Measurements from ENCODE around the gene WHRN. TPM values are rescaled to one million over a fixed set of nuclear protein-coding genes. Genes with fewer than 3 reads are reported as not detected.

WHRN gene
- polyA plus RNA-seq, 5 donors = 8.8 to 15.4 (median 11.9) TPM

GRCh38 chr9:114473447-114473801, 31.8 kb downstream of the WHRN start:
- no peak for DNase-seq

- no peak for DNase-seq
Observed at GRCh38 chr9:114472765-114473446, 32.4 kb downstream of the WHRN start.

GRCh38 chr9:114471157-114471556, 34.1 kb downstream of the WHRN start:
- DNase-seq = no peak

- DNase-seq = no peak
Observed at GRCh38 chr9:114470581-114470980, 34.7 kb downstream of the WHRN start.

GRCh38 chr9:114470121-114470520, 35.2 kb downstream of the WHRN start:
- no peak for DNase-seq

- no peak for DNase-seq
Observed at GRCh38 chr9:114469091-114469853, 36.0 kb downstream of the WHRN start.

GRCh38 chr9:114467910-114468309, 37.4 kb downstream of the WHRN start:
- no peak for DNase-seq

GRCh38 chr9:114467226-114467750, 38.0 kb downstream of the WHRN start:
- no peak for DNase-seq

GRCh38 chr9:114465906-114466900, 39.1 kb downstream of the WHRN start:
- DNase-seq = no peak

GRCh38 chr9:114465417-114465816, 39.9 kb downstream of the WHRN start:
- DNase-seq = no peak

- DNase-seq = no peak
Observed at GRCh38 chr9:114464281-114465051, 40.8 kb downstream of the WHRN start.

- no peak for DNase-seq
Observed at GRCh38 chr9:114462791-114463190, 42.5 kb downstream of the WHRN start.

GRCh38 chr9:114461468-114461867, 43.8 kb downstream of the WHRN start:
- DNase-seq = no peak

- no peak for DNase-seq
Observed at GRCh38 chr9:114460513-114461199, 44.6 kb downstream of the WHRN start.

GRCh38 chr9:114459464-114459863, 45.8 kb downstream of the WHRN start:
- no peak for DNase-seq

- no peak for DNase-seq
Observed at GRCh38 chr9:114456929-114457328, 48.3 kb downstream of the WHRN start.

GRCh38 chr9:114454652-114455051, 50.6 kb downstream of the WHRN start:
- DNase-seq = no peak

GRCh38 chr9:114452219-114453165, 52.8 kb downstream of the WHRN start:
- no peak for DNase-seq

- DNase-seq = no peak
Observed at GRCh38 chr9:114451707-114452031, 53.6 kb downstream of the WHRN start.

Measured in right lung (tissue), 5 donors.